HL-60 (cell line): ENCODE measurements around the gene TMEM59L.
"Not testable (repeated sequence)": the region's sequence is repeated elsewhere in the genome, so short reads cannot be mapped to it uniquely, and the experiment has no call there.

Experiments
- DNase-seq, 2 experiments: peaks; one replicate each; pipeline ENCODE4 v3.0.0-alpha.2; 2010 to 2020; ENCODE audit warnings: low read depth in 1 of 2, low spot score in 1 of 2
- H3K27ac ChIP-seq: fragments of 250-450 bp; sonication (Bioruptor Pico); replicated peaks from 2 replicates; pipeline ENCODE4 v1.5.1; 2020; ENCODE audit warnings: mild to moderate bottlenecking, moderate library complexity
- H3K27me3 ChIP-seq: fragments of 250-450 bp; sonication (Bioruptor Pico); 2 replicates; pipeline ENCODE4 v1.5.1; 2021; ENCODE audit warnings: mild to moderate bottlenecking, moderate library complexity; ENCODE audit not compliant: insufficient read depth, poor library complexity, severe bottlenecking
- H3K4me3 ChIP-seq: replicated peaks from 2 replicates; pipeline ENCODE4 v1.5.1; 2011; ENCODE audit warnings: mild to moderate bottlenecking, control low read depth, low read length; ENCODE audit not compliant: insufficient read depth
- GABPA ChIP-seq: IDR thresholded peaks from 2 replicates; pipeline ENCODE4 v1.6.1; 2012; ENCODE audit warnings: low read depth
- POLR2AphosphoS5 ChIP-seq: IDR thresholded peaks from 2 replicates; pipeline ENCODE4 v1.6.1; 2012; ENCODE audit warnings: low read depth
- REST ChIP-seq: IDR thresholded peaks from 2 replicates; pipeline ENCODE4 v1.6.1; 2012; ENCODE audit warnings: low read depth; ENCODE audit not compliant: insufficient replicate concordance
- SPI1 ChIP-seq: IDR thresholded peaks from 2 replicates; pipeline ENCODE4 v1.6.1; 2012; ENCODE audit warnings: low read depth, mild to moderate bottlenecking, borderline replicate concordance
- TF ChIP-seq, protein P1 (sequence below): IDR thresholded peaks from one replicate; pipeline ENCODE4 v1.5.1; 2011; ENCODE audit warnings: low read length, control low read depth, inconsistent platforms; ENCODE audit not compliant: insufficient read depth

TMEM59L gene

DNA sequence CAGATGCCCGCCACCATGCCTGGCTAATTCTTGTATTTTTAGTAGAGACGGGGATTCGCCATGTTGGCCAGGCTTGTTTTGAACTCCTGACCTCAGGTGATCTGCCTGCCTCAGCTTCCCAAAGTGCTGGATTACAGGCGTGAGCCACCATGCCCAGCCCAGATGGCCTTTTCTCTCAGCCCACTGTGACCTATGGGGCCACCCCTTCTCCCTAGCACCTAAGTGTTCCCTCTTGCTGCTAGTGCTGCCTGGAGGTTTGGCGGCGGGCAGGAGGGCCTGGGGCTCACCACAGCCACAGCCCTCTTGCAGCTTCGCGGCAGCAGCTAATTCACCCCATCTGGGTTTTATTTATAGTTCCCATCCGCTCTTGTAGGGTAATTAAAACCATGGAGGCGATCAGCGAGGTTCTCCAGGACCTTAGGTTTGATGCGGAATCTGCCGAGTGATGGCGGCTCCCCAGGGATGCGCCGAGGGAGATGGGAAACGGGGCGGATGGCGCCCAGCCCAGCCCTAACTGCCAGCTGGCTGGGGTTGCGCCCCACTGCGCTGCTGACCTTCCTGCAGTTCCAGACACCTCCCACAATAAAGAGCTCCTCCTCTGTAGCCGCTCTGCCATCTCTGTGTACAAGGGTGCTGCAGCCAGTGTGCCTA is 20.8 kb upstream of the TMEM59L start:
- no peak for DNase-seq
- H3K4me3 ChIP-seq = no peak overlapping the region
- peaks cover 3% of the 10 kb centered on the region for H3K27me3 ChIP-seq
- no peak for TF ChIP-seq GABPA
- H3K27ac ChIP-seq = no peak overlapping the region

DNA sequence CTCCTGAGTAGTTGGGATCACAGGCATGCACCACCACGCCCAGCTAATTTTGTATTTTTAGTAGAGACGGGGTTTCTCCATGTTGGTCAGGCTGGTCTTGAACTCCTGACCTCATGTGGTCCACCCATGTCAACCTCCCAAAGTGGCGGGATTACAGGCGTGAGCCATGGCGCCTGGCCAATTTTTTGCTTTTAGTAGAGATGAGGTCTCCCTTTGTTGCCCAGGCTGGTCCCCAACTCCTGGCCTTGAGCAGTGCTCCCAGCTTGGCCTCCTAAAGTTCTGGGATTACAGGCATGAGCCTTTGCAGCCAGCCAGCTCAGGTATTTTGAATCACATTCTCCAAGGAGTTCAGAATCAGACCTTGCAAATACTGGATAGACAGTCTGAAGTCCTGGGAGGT is 19.9 kb upstream of the TMEM59L start:
- H3K27me3 ChIP-seq, H3K4me3 ChIP-seq, DNase-seq, H3K27ac ChIP-seq: not testable (repeated sequence)

DNA sequence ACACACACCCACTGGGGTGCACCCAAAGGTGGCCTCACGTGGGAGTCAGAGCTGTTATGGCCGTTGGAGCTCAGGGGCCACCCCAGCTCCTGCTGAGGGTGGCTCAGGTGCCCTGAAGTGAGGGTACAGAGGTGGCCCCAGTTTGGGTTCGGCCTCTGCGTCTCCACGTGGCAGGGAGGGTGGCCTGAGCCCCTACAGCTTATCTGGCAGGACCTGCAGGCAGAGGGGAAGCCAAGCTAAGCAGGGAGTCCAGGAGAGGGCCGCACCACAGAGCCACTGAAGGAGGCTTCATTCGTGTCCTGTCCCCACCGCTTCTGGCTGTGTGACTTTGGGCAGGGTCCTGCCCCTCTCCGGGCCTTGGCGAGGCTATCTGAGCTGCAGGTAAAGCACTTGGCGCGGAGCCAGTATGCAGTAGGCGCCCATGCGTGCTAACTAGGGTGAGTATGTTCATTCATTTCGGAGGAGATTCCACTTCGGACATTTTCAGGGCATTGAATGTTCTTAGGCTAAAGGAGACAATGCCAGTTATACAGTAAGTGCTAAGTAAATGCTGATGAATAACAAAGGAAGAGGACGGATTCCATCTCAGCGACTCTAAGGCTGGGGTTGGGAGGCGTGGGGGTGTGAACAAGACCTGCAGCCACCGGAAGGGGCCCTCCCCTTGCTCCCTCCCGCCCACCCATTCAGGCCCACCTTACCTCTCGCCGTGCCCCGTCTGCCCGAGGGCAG is 19.1 kb upstream of the TMEM59L start:
- DNase-seq = no peak
- Histone ChIP-seq H3K4me3 (no peak overlapping the region), H3K27ac (no peak overlapping the region)

DNA sequence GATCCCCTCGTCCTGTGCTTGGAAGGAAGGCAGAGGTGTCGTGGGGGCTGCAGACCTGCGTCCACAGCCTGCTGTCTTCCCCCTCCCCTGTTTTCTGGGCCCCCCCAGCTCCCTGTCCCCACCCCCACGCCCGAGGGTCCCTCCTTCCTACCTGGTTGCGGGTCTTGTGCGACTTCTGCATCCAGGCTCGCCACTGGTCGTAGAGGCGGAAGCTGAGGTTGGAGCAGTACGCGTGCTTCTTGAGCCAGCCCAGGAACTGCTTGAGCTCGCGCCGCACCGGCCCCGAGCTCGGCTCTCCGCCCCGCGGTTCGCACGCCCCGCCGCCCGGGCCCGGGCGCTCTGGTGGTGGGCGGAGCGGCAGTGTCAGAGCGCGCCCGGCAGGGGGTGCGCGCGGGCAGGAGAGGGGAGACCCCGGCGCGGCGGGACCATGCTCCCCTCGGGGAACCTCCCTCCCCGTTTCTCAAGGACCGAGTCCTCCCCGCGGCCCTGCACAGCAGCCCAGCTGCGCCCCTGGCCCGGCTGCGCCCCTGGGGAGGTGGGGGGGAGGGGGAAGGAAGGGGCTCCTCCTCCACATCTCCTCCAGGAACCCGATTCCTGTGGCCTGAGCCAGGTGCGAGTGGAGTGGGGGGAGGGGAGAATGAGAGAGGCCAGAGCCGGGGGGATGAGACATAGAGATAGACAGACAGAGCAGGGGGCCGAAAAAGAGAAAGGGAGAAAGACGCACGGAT is 18.4 kb upstream of the TMEM59L start:
- DNase-seq = peak; percentile 77 to 79
- peak overlapping the region; percentile 24 for H3K4me3 ChIP-seq
- H3K27ac ChIP-seq = no peak overlapping the region
- TF ChIP-seq POLR2AphosphoS5 = peak; percentile 11
- no peak for TF ChIP-seq GABPA
- TF ChIP-seq, protein P1, sequence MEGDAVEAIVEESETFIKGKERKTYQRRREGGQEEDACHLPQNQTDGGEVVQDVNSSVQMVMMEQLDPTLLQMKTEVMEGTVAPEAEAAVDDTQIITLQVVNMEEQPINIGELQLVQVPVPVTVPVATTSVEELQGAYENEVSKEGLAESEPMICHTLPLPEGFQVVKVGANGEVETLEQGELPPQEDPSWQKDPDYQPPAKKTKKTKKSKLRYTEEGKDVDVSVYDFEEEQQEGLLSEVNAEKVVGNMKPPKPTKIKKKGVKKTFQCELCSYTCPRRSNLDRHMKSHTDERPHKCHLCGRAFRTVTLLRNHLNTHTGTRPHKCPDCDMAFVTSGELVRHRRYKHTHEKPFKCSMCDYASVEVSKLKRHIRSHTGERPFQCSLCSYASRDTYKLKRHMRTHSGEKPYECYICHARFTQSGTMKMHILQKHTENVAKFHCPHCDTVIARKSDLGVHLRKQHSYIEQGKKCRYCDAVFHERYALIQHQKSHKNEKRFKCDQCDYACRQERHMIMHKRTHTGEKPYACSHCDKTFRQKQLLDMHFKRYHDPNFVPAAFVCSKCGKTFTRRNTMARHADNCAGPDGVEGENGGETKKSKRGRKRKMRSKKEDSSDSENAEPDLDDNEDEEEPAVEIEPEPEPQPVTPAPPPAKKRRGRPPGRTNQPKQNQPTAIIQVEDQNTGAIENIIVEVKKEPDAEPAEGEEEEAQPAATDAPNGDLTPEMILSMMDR = peak; percentile 20
- peaks cover 5% of the 10 kb centered on the region for H3K27me3 ChIP-seq

More for the DNA sequence above, 19.1 kb upstream of the TMEM59L start:
- H3K27me3 ChIP-seq = peaks cover 3% of the 10 kb centered on the region
- TF ChIP-seq, protein P1 = no peak
- TF ChIP-seq SPI1 (no peak), REST (no peak), GABPA (no peak), POLR2AphosphoS5 (no peak)

GRCh38 chr19:18594824-18595373 is 17.8 kb upstream of the TMEM59L start:
- H3K27ac ChIP-seq = no peak overlapping the region
- no peak for DNase-seq
- no peak; the same call in 1 of the 2 replicates for TF ChIP-seq POLR2AphosphoS5
- TF ChIP-seq SPI1 = no peak
- TF ChIP-seq, protein P1 = no peak
- no peak for TF ChIP-seq REST
- TF ChIP-seq GABPA = no peak

More at GRCh38 chr19:18594824-18595373, 17.8 kb upstream of the TMEM59L start:
- Histone ChIP-seq H3K4me3 (peak overlapping the region; percentile 24), H3K27me3 (peaks cover 9% of the 10 kb centered on the region)
